GM21528 (cell line): ENCODE measurements around the gene THADA.

Experiments
- ATAC-seq: cut with Tn5 transposase; IDR thresholded peaks from one replicate; pipeline ENCODE4 v1.9.1; 2021; ENCODE audit warnings: mild to moderate bottlenecking, moderate library complexity; ENCODE audit not compliant: unreplicated experiment, low FRiP score

THADA gene

DNA sequence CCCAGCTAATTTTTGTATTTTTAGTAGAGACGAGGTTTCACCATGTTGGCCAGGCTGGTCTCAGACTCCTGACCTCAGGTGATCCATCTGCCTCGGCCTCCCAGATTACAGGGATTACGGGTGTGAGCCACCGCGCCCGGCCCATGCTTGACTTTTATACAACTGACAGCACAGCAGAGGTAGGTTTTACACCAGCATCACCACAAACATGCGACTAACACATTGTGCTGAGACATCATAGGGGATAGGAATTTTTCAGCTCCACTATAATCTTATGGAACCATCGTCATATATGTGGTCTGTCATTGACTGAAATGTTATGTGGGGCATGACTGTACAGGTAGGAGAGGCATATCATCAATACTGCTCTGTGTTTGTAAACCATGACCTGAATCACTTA is 122.1 kb downstream of the THADA start:
- no peak for ATAC-seq

DNA sequence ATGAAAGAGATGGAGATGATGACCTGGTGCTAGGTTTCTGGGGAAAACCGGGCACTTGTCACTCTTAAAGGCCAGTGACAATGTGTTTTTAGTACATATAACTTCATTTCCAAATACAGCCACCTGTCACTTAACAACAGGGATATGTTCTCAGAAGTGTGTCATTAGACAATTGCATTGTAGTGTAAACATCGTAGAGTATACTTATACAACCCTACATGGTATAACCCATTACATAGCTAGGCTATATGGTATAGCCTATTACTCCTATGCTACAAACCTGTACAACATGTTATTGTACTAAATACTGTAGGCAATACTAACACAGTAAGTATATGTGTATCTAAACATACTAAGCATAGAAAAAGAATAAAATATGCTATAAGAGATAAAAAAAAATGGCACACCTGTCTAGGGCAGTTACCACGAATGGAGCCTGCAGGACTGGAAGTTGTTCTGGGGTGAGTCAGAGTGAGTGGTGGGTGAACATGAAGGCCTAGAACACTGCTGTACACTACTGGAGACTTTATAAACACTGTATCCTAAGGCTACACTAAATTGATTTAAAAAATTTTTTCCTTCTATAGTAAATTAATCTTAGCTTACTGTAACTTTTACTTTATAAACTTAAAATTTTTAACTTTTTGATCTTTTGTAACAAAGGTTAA is 123.2 kb downstream of the THADA start:
- no peak for ATAC-seq

DNA sequence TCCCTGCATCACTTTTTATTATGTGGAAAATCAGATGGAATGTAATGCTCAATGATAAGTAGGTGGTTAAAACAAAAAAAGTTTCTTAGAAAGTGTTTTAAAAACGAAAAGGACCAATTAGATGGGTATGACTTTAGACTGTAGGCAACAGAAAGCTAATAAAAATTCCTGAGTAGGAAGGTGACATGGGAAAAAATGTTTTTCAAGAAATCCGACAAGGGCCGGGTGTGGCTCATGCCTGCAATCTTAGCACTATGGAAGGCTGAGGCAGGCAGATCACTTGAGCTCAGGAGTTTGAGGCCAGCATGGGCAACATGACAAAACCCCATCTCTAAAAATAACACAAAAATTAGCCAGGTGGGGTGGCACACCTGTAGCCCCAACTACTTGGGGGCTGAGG is 126.1 kb downstream of the THADA start:
- no peak for ATAC-seq

DNA sequence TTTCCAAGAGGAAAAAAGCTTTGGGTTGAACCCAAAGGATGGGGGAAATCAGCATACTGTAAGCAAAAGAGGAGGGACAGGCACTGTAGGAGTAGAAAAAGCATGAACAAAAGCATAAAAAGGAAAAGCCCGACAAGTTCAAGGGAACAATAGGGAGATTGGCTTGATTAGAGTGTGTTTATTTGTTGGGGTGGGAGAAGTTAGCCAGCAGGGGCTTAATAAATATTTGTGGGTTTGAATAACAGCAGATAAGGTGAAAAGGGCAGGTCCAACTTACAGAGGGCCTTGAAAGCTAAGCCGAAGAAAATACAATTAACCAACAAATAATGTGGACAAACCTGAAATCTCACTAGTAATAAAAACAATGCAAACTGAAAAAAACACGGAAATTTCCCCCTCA is 126.7 kb downstream of the THADA start:
- no peak for ATAC-seq

DNA sequence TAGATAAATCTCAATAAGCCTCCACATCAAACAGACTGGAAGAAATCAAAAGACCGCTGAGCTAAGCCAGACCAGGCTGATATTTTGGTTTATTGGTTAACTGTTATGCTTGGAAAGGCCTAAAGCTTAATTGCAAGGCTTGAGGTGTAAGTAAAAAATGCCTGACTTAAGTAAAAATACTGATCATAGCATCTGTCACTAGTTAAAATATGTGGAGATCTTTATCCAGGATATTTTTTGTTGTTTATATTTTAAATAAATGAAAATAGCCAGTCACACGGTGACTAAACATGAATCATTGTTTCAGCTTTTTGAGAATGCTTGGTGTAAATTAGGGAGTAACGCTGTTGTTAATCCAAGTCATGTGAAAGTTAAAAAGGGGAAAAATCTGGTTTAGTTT is 127.9 kb downstream of the THADA start:
- ATAC-seq, result no peak

DNA sequence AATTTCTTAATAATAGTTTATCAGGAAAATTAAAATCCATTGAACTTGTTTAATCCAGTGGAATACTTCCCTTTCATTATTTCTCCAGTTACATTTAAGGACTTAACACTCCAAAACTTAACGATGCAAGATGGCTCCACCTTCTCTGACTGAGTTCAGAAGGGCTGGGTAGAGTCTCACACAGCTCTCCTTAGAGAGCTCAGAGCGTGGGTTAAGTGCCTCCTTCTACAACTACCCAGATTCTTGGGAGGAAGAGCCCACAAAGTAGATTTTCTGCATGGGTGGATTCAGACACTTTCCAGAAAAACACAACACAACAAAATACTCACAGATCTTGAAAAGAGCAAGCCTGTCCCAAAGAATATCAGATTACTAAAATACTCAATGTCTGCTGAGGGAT is 130.6 kb downstream of the THADA start:
- ATAC-seq, result no peak

DNA sequence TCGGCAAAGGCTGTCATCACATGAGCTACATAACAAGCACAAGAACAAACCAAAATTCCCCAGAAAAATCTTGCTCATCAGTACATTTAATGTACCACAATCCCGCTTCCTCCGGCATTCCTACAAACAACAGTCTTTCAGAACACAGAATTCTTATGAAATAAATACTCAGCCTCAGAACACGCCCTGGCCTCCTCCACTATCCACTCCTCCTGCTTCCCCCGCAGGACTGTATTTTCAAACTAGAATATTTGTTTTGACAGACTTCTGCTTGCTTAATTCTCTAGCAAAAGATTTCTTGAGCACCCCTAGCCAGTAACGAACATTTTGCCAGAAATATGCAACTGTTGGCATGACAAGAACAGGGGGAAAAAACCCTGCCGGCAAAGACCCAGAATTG is 131.2 kb downstream of the THADA start:
- no peak for ATAC-seq

DNA sequence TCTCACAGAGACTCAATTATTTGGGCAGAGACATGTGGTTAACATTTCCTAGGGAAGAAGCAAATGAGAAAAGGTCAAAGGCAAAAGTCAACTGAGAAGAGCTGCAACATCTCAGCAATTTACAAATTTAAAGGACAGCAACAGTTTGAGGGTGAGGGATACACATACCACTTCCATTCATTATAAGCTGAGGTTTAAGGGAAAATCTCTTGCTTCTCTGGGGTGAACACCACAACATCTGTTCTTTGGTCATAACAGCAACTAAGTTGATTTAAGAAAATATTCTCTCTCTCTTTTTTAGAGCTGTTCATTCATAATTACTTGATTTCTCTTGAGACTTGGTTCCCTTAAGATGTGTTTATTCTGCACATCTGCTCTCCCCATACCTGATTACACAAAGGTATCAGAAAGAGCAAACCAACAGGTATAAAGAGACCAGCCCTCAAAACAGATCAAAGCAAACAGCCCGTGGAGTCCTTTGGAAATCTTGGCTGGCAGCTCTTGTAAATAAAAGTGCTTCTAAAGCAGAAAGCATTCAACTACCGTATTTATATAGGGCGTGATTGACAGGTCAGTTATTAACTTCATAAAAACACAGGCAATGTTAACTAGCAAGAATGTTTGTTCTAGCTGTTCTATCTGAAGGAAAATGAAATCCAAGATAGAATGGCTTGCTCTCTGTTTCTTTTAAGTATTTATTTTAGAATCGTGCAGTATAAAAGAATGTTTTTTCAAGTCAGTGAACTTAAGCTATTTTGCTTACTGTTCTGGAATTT is 132.8 kb downstream of the THADA start:
- ATAC-seq, result no peak

DNA sequence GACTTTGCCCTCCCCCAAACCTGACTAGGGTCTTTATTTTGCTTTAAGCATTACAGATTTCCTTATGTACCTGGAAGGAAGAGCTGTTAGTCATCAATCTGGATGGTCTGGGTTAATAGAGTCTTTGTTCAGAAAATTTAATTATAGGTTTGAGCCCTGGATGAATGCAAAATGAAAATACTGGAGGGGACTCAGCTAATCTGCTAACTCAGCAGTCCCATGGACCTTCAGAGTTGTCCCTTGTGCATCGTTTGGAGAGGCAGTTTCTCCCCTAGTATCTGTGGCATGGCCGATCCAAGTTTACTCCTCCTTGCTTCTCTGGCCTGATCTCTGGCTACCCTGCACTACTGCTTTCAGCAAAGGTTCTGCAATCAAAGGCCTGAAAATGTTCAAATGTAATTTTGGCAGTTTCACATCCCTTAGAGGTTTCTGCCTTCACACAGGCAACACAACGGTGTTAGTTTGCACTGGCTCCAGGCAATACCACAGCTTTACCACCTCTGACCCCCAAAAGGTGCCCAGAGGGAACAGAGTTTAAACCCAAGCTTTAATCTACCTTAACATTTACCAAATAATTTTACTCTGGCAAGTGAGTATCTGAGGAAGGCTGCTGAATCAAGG is 134.3 kb downstream of the THADA start:
- ATAC-seq, result peak; percentile 68

DNA sequence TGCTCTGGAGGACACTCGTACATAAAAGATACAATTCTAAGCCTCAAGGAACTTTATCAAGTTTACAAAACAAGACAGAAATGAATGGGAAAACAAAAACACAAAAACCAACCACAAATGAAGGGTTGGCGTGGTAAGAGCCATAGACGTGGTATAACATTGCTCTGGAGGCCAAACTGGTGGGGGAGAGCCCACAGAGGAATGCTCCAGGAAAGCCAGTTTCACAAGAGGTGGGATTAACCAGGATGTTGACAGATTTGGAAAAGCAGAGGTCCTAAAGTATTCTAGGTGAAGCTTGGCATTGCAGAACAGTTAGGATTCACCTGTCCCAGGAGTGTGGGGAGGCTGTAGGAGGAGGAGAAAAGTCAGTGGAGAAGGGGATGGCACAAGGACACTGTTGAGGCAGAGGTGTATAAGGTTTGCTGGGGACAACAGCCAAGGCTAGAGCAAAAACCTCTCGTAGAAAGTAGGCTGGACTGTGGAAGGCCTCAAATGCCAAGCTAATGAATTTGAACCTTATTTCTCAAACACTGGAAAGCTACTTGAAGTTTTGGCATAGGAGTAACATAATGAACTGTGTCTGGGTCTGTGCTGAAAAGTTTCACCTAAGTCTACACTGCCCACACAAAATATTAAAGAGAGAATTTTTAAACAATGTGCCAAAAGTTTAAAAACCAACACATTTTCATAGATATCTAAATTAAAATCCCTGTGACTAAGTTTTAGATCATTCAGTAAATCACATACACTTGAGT is 135.1 kb downstream of the THADA start:
- no peak for ATAC-seq

DNA sequence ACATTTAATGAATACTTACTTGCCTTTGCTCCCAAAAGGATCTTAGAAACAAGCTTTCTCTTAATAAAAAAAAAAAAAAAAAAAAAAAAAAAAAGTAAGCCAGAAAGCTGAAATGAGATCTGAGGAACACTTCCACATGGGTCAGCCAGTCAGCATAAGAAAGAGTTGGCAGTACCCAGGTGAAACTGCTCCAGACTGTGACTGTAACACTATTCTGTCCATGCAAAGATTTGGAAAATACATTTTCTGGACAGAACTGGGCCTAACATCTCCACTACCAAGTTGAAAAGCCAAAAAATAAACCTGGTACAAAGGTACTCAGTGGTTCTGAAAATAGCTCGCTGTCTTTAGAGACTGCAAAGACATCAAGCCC is 135.7 kb downstream of the THADA start:
- ATAC-seq, result no peak

DNA sequence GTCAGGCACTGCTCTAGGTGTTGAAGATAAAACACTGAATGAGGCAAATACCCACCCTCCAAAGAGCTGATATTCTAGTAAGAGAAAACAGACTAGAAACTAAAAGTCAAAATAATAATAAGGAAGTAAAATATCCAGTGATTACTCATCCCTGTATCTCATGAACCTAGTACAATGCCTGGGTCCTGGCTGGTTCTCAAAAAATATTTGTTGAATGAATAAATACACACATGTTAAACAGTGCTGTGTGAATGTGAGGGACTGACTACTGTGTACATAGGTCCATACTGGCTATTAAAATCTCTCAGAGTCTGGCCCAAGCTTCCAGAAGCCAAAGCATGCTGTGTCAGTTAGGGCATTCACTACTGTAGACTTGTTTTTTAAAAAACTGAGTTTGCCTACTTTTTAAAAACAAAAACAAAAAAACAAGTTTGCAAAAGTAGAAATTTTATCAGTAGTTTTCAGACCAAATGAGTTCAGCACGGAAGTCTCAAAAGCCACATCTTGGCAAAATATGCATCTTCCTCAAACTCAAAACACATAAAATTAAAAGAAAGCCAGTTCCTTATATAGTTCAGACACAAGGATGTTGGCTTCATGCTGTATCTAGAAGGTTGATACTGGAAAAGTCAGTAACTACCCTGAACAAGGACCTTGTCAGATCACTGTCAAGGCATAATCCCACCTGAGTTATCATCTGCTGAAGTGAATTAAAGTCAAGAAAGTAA is 136.2 kb downstream of the THADA start:
- no peak for ATAC-seq

DNA sequence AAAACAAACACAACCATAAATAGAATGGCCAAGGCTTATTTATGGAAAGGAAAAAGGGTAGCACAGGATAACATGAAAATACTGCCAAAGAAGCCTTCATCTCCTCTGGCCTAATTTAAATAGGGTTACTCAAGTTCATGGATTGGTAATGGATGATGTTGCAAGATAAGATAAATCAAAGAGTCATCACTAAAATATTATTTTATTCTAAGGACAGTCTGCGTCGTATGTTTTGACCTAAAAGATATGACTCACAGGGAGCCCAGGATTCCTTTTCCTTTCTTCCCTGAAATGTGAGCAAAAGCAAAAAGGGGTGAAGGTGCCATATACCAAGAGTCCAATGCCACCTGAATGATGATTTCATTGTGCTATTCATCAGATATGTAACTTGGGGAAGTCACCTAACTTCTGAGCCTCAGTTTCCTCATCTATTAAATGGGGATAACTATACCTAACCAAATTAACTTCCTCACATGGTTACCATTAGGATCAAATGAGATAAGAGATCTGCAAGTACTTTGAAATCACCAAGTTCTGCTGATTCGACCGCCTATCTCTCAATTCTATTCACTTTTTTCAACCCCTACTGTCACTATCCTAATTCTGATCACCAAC is 137.7 kb downstream of the THADA start:
- no peak for ATAC-seq

DNA sequence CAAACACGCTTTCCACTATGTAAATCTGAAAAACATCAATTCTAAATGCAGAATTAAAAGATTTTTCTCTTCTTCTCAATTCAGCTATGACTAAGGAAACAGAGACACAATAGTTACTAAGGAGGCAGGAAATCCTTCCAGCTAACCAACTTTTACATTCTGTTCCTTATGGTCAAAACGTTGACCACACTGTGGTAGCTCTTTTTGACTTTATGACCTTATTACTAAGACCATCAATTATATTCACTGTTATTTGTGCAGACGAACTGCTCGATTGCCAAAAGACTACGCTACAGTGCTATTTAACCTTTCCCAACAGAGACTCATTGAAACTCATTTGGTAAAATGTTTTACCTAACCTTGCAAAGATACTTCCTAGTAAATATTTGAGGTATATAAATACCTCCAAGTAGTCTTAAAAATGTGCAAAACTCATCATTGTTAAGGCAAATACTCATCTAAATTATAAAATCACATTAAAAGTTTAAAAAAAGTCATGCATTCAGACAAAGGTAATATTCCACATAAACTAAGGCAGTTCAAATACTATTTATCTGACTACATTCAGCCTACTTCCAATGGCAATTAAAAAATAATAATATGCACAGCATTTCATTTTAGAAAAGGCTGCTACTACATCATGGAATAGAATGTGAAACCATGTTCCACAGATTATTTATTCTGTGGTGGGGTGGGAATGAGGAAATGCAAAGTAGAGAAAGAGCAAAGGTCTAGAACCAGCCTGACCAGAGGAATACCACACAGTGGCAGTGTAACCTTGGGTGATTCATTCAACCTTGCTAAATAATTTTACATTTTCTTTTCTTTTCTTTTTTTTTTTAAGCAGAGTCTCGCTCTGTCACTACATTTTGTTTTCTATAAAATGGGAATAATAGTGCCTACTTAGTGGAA is 139.9 kb downstream of the THADA start:
- ATAC-seq, result no peak

DNA sequence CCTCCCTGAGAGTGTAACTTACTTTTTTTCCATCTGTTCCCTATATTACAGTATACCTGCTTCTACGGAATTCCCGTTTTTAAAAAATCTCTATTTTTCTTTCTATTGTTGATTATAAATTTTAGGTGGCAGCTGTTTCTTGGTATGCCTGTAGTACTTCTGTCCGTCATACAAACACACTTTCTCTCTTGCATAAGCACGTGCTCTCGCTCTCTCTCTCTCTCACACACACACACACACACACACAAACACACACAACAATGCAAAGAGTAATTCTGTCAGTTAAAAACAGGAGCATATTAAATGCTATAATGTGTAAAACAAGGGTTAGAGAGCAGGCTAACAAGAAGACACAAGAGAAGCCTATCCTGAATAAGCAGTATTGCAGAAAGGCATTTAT is 140.5 kb downstream of the THADA start:
- no peak for ATAC-seq

DNA sequence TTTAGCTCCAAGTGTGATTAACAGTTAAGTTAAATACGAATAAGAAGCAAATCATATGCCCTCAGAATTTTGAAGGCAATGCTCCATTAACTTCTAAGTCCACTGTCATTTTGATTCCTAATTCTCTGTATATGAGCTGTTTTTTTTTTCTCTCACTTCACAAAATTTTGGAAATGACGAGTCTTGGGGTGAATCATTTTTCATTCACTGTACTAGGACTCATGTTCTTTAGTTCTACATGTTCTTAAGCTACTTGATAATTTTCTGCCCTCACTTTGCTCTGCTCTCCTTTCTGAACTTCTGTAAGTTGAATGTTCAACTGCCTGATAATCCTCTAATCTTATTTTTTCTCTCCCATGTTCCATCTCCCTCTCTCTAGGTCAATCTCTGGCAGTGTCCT is 141.0 kb downstream of the THADA start:
- ATAC-seq, result no peak

DNA sequence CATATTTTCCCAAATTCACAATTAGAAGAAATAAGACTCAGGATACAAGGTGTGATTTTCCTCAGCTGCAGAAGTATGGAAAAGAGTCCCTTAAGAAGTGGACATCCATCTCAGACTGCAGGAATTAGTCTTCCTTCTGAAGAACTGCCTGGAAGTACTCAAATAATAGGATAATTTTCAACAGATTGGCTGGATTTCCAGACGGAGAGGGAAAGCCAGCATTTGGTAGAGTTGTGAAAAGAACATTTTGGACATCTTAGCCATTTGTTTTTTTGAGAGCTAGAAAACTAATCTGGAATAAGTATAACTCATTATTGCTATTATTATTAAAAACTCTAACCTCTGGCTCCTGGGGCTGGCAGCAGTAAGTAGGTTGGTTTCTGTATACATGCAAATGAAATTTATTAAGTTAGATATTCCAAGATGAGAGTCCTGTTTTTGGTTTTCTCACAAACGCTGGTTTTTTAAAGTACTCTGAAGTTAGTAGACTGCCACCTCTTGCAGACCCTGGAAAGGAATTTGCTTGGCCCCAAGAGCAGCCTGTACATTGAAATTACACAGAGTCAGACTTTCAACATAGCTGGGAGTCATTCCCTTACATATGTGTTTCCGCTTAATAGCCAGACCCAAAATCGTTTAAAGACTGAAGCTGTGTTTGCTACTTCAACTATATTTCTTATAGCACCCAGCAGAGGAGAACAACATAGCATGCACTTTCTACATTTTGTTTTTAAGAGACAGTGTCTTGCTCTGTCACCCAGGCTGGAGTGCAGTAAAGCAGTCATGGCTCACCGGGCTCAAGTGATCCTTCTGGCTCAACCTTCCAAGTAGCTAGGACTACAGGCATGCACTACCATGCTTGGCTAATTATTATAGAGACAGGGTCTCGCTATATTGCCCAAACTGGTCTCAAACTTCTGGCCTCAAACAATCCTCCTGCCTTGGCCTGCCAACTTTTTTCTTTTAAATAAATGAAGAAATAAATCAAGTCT is 142.4 kb downstream of the THADA start:
- no peak for ATAC-seq

DNA sequence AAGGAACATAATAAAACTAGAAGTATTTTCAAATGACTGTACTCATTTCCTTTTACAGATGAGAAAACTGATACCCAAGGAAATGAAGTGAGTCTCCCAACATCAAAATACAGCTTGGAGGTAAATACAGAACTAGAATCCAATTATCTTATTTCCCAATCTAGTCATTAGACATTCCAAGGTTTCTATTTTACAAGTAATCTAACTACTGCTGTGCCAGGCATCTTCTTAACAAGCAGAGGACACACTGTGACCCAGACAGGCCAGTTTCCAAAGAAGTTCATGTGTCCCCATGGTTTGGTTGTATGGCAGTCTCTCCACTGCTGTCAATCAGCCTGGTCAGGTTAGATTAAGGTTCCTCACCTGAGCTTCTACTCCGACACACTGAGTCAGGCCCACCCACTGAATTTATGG is 143.5 kb downstream of the THADA start:
- no peak for ATAC-seq
